Posterior cingulate gyrus (tissue), 11 donors: Measurements from ENCODE around the gene COG4.
"Not testable (repeated sequence)": the region's sequence is repeated elsewhere in the genome, so short reads cannot be mapped to it uniquely, and the experiment has no call there.

ENCODE experiments used
- DNase-seq, 10 donors: peaks; one replicate each; pipeline versions ENCODE4 v3.0.0 to v3.0.0-alpha.2; 2020 to 2021; ENCODE audit warnings: mixed read lengths in 3 of 10
- intact Hi-C: fragments of 100-400 bp; cut with DNase I; formaldehyde crosslinking; loops from one replicate; pipeline ENCODE4 v1.15.1; 2023

COG4 gene

GRCh38 chr16:70466805-70467076 is 56.6 kb downstream of the COG4 start:
- DNase-seq: no peak
- intact Hi-C loops: no loop called here

GRCh38 chr16:70465999-70466804 is 57.2 kb downstream of the COG4 start:
- peak in 1 of 10 donors; percentile 56 for DNase-seq
- intact Hi-C loops: no loop called here

- intact Hi-C loops: no loop called here
Observed at GRCh38 chr16:70463235-70463634, 60.1 kb downstream of the COG4 start.

GRCh38 chr16:70460737-70461261 is 62.6 kb downstream of the COG4 start:
- peak in 1 of 10 donors; percentile 9 for DNase-seq
- intact Hi-C loops: no loop called here

More at GRCh38 chr16:70463235-70463634, 60.1 kb downstream of the COG4 start:
- DNase-seq: no peak

- DNase-seq: peak in 1 of 10 donors; percentile 5
- intact Hi-C loops: loop anchor here (5.0 kb wide), 1 partner anchor 75 kb away; no protein-coding TSS in a partner anchor
Observed at GRCh38 chr16:70457446-70458166, 65.7 kb downstream of the COG4 start.

- DNase-seq: peak in 1 of 10 donors; percentile 41
- intact Hi-C loops: loop anchor here (2.0 to 5.0 kb wide), 2 partner anchors 17 to 74 kb away; partner anchors contain the start of gene ST3GAL2
Observed at GRCh38 chr16:70455910-70456309, 67.4 kb downstream of the COG4 start.

GRCh38 chr16:70454222-70455034 is 68.9 kb downstream of the COG4 start, which contains the start of gene FCSK:
FCSK (plus strand) TSS chr16:70454595; CDS start chr16:70463191, 8,596 bp downstream.
- peak; percentile 57 to 95 (median 70) for DNase-seq
- intact Hi-C loops: loop anchor here (2.0 to 5.0 kb wide), 2 partner anchors 16 to 72 kb away; partner anchors contain the start of gene ST3GAL2

- no peak for DNase-seq
- intact Hi-C loops: loop anchor here (2.0 kb wide), 1 partner anchor 15 kb away; the partner anchor contains the start of gene ST3GAL2
Observed at GRCh38 chr16:70453892-70454221, 69.5 kb downstream of the COG4 start.

- intact Hi-C loops: no loop called here
- DNase-seq: peak in 1 of 10 donors; percentile 42
Observed at GRCh38 chr16:70453117-70453891, 70.0 kb downstream of the COG4 start.

GRCh38 chr16:70451004-70451340 is 72.4 kb downstream of the COG4 start:
- peak in 1 of 10 donors; percentile 78 for DNase-seq
- intact Hi-C loops: not testable (repeated sequence)

GRCh38 chr16:70450142-70451003 is 73.0 kb downstream of the COG4 start:
- peak in 1 of 10 donors; percentile 41 for DNase-seq
- intact Hi-C loops: not testable (repeated sequence)

GRCh38 chr16:70448075-70448474 is 75.3 kb downstream of the COG4 start:
- intact Hi-C loops: no loop called here
- DNase-seq: peak in 1 of 10 donors; percentile 40

- intact Hi-C loops: no loop called here
- DNase-seq: peak in 1 of 10 donors; percentile 10
Observed at GRCh38 chr16:70444249-70445063, 78.9 kb downstream of the COG4 start.

GRCh38 chr16:70442344-70442743 is 81.0 kb downstream of the COG4 start:
- intact Hi-C loops: no loop called here
- peak in 1 of 10 donors; percentile 13 for DNase-seq

- intact Hi-C loops: no loop called here
Observed at GRCh38 chr16:70441406-70441990, 81.9 kb downstream of the COG4 start.

GRCh38 chr16:70440009-70440692 is 83.2 kb downstream of the COG4 start:
- intact Hi-C loops: no loop called here
- peak in 1 of 10 donors; percentile 29 for DNase-seq

More at GRCh38 chr16:70441406-70441990, 81.9 kb downstream of the COG4 start:
- DNase-seq: no peak
